Endothelial cell (in vitro differentiated cells): Measurements from ENCODE around the gene NDFIP1. TPM values are rescaled to one million over a fixed set of nuclear protein-coding genes. Genes with fewer than 3 reads are reported as not detected.
"Not testable (repeated sequence)": the region's sequence is repeated elsewhere in the genome, so short reads cannot be mapped to it uniquely, and the experiment has no call there.

Experiments
- DNase-seq: peaks from one replicate; pipeline ENCODE4 v3.0.0; 2021; ENCODE audit warnings: low spot score
- H3K27ac Mint-ChIP-seq: one replicate; pipeline ENCODE4 v1.8.0; 2021; ENCODE audit warnings: mixed read lengths, inconsistent platforms; ENCODE audit not compliant: unreplicated experiment
- H3K27me3 Mint-ChIP-seq: one replicate; pipeline ENCODE4 v1.8.0; 2021; ENCODE audit warnings: mild to moderate bottlenecking, moderate library complexity, mixed read lengths, inconsistent platforms; ENCODE audit not compliant: unreplicated experiment
- H3K36me3 Mint-ChIP-seq: one replicate; pipeline ENCODE4 v1.8.0; 2021; ENCODE audit warnings: mild to moderate bottlenecking, low read depth, mixed read lengths, inconsistent platforms; ENCODE audit not compliant: unreplicated experiment
- H3K4me1 Mint-ChIP-seq: one replicate; pipeline ENCODE4 v1.8.0; 2021; ENCODE audit warnings: mild to moderate bottlenecking, mixed read lengths, inconsistent platforms; ENCODE audit not compliant: unreplicated experiment
- H3K4me3 Mint-ChIP-seq: one replicate; pipeline ENCODE4 v1.8.0; 2021; ENCODE audit warnings: mild to moderate bottlenecking, mixed read lengths, inconsistent platforms; ENCODE audit not compliant: unreplicated experiment
- H3K9me3 Mint-ChIP-seq: one replicate; pipeline ENCODE4 v1.8.0; 2021; ENCODE audit warnings: mixed read lengths, inconsistent platforms; ENCODE audit not compliant: unreplicated experiment
- CTCF ChIP-seq: fragments of 200-600 bp; sonication (generic); IDR thresholded peaks from one replicate; pipeline ENCODE4 v1.5.0; 2021; ENCODE audit warnings: antibody characterized with exemption; ENCODE audit not compliant: unreplicated experiment
- total RNA-seq: library from RNA; stranded (reverse); fragmentation: NEBNext Ultra II Directional; extraction: Animal tissue kit (Norgen Biotek cat#: 25700); gene quantifications from one replicate; pipeline ENCODE4 v1.2.1, GENCODE V29; 2021; ENCODE audit not compliant: unreplicated experiment

NDFIP1 gene
- total RNA-seq, 1 donor from 2014 or later: 34.8 TPM

- TF ChIP-seq CTCF: no peak
- DNase-seq: no peak
- Mint-ChIP-seq H3K36me3 (peaks cover 12% of the 10 kb centered on the region), H3K4me3 (no peak overlapping the region), H3K27me3 (peaks cover 2% of the 10 kb centered on the region), H3K4me1 (peaks cover 25% of the 10 kb centered on the region), H3K9me3 (no peaks in the 10 kb centered on the region), H3K27ac (no peak overlapping the region)
Observed at GRCh38 chr5:142152384-142152732, 43.8 kb downstream of the NDFIP1 start.

GRCh38 chr5:142153674-142154448 is 45.3 kb downstream of the NDFIP1 start:
- H3K4me1 Mint-ChIP-seq: peaks cover 28% of the 10 kb centered on the region

GRCh38 chr5:142154449-142154841 is 45.9 kb downstream of the NDFIP1 start:
- H3K27ac Mint-ChIP-seq, H3K9me3 Mint-ChIP-seq, H3K4me3 Mint-ChIP-seq, H3K36me3 Mint-ChIP-seq, H3K27me3 Mint-ChIP-seq, DNase-seq: not testable (repeated sequence)
- H3K4me1 Mint-ChIP-seq: peaks cover 29% of the 10 kb centered on the region

More at GRCh38 chr5:142153674-142154448, 45.3 kb downstream of the NDFIP1 start:
- DNase-seq: no peak
- peaks cover 5% of the 10 kb centered on the region for H3K36me3 Mint-ChIP-seq
- H3K4me3 Mint-ChIP-seq: no peak overlapping the region
- TF ChIP-seq CTCF: no peak
- H3K27ac Mint-ChIP-seq: no peak overlapping the region
- H3K27me3 Mint-ChIP-seq: peaks cover 2% of the 10 kb centered on the region
- no peaks in the 10 kb centered on the region for H3K9me3 Mint-ChIP-seq

- no peaks in the 10 kb centered on the region for H3K9me3 Mint-ChIP-seq
- no peak for TF ChIP-seq CTCF
- H3K4me1 Mint-ChIP-seq: peaks cover 35% of the 10 kb centered on the region
- no peaks in the 10 kb centered on the region for H3K36me3 Mint-ChIP-seq
- H3K27me3 Mint-ChIP-seq: peaks cover 2% of the 10 kb centered on the region
- no peak for DNase-seq
- H3K4me3 Mint-ChIP-seq: no peak overlapping the region
- no peak overlapping the region for H3K27ac Mint-ChIP-seq
Observed at GRCh38 chr5:142156839-142157463, 48.4 kb downstream of the NDFIP1 start.

- no peaks in the 10 kb centered on the region for H3K9me3 Mint-ChIP-seq
- H3K4me1 Mint-ChIP-seq: peaks cover 22% of the 10 kb centered on the region
- DNase-seq: no peak
- H3K4me3 Mint-ChIP-seq: no peak overlapping the region
- H3K27me3 Mint-ChIP-seq: peaks cover 4% of the 10 kb centered on the region
- no peak overlapping the region for H3K27ac Mint-ChIP-seq
- no peak for TF ChIP-seq CTCF
- H3K36me3 Mint-ChIP-seq: peaks cover 3% of the 10 kb centered on the region
Observed at GRCh38 chr5:142159354-142159753, 50.8 kb downstream of the NDFIP1 start.
